Dendritic cell treated with granulocyte-macrophage colony-stimulating factor and Interleukin-4, amounts not matched to agents 40 ng/mL and 50 ng/mL, for 4 days (primary cell): ENCODE data around the gene MICALL2.

ENCODE experiments used
- H3K27ac Mint-ChIP-seq: one replicate; pipeline ENCODE4 v1.8.0; 2022; ENCODE audit warnings: mild to moderate bottlenecking, mixed read lengths
- H3K27me3 Mint-ChIP-seq: one replicate; pipeline ENCODE4 v1.8.0; 2022; ENCODE audit warnings: mild to moderate bottlenecking, mixed read lengths
- H3K36me3 Mint-ChIP-seq: one replicate; pipeline ENCODE4 v1.8.0; 2022; ENCODE audit warnings: low read depth, mixed read lengths
- H3K4me1 Mint-ChIP-seq: one replicate; pipeline ENCODE4 v1.8.0; 2022; ENCODE audit warnings: low read depth, mixed read lengths
- H3K4me3 Mint-ChIP-seq: one replicate; pipeline ENCODE4 v1.8.0; 2022; ENCODE audit warnings: mild to moderate bottlenecking, moderate library complexity, mixed read lengths
- H3K9me3 Mint-ChIP-seq: one replicate; pipeline ENCODE4 v1.8.0; 2022; ENCODE audit warnings: mixed read lengths
- intact Hi-C: fragments of 100-400 bp; cut with micrococcal nuclease; formaldehyde crosslinking; loops from one replicate; pipeline ENCODE4 v1.15.0; 2022

MICALL2 gene

GRCh38 chr7:1434165-1434718, 25.0 kb downstream of the MICALL2 start:
- peaks cover 41% of the 10 kb centered on the region for H3K36me3 Mint-ChIP-seq
- peaks cover 22% of the 10 kb centered on the region for H3K27me3 Mint-ChIP-seq
- H3K27ac Mint-ChIP-seq, result no peak overlapping the region
- no peaks in the 10 kb centered on the region for H3K9me3 Mint-ChIP-seq
- intact Hi-C loops, result loop anchor here (5.0 to 10.0 kb wide), 3 partner anchors 38 to 239 kb away; no protein-coding TSS in a partner anchor
- H3K4me1 Mint-ChIP-seq, result peaks cover 10% of the 10 kb centered on the region
- H3K4me3 Mint-ChIP-seq, result no peak overlapping the region

- H3K27ac Mint-ChIP-seq, result no peak overlapping the region
- no peaks in the 10 kb centered on the region for H3K9me3 Mint-ChIP-seq
- H3K36me3 Mint-ChIP-seq, result peaks cover 35% of the 10 kb centered on the region
- no peak overlapping the region for H3K4me3 Mint-ChIP-seq
- peaks cover 10% of the 10 kb centered on the region for H3K4me1 Mint-ChIP-seq
- H3K27me3 Mint-ChIP-seq, result peaks cover 24% of the 10 kb centered on the region
- intact Hi-C loops, result loop anchor here (5.0 to 10.0 kb wide), 3 partner anchors 39 to 239 kb away; no protein-coding TSS in a partner anchor
Observed at GRCh38 chr7:1433128-1433920, 25.9 kb downstream of the MICALL2 start.

GRCh38 chr7:1432411-1433082, 26.7 kb downstream of the MICALL2 start:
- peaks cover 26% of the 10 kb centered on the region for H3K27me3 Mint-ChIP-seq
- H3K9me3 Mint-ChIP-seq, result no peaks in the 10 kb centered on the region
- peaks cover 10% of the 10 kb centered on the region for H3K4me1 Mint-ChIP-seq
- peaks cover 27% of the 10 kb centered on the region for H3K36me3 Mint-ChIP-seq
- H3K4me3 Mint-ChIP-seq, result no peak overlapping the region
- intact Hi-C loops, result loop anchor here (5.0 to 10.0 kb wide), 3 partner anchors 40 to 238 kb away; no protein-coding TSS in a partner anchor
- H3K27ac Mint-ChIP-seq, result peak overlapping the region; percentile 37

- H3K4me1 Mint-ChIP-seq, result peaks cover 10% of the 10 kb centered on the region
- no peaks in the 10 kb centered on the region for H3K9me3 Mint-ChIP-seq
- H3K27me3 Mint-ChIP-seq, result peaks cover 30% of the 10 kb centered on the region
- H3K36me3 Mint-ChIP-seq, result peaks cover 20% of the 10 kb centered on the region
- H3K27ac Mint-ChIP-seq, result peak overlapping the region; percentile 37
- H3K4me3 Mint-ChIP-seq, result no peak overlapping the region
- intact Hi-C loops, result loop anchor here (5.0 to 10.0 kb wide), 3 partner anchors 40 to 237 kb away; no protein-coding TSS in a partner anchor
Observed at GRCh38 chr7:1431634-1432380, 27.5 kb downstream of the MICALL2 start.

GRCh38 chr7:1431226-1431625, 28.0 kb downstream of the MICALL2 start:
- peaks cover 10% of the 10 kb centered on the region for H3K4me1 Mint-ChIP-seq
- H3K4me3 Mint-ChIP-seq, result no peak overlapping the region
- intact Hi-C loops, result loop anchor here (5.0 to 10.0 kb wide), 3 partner anchors 41 to 236 kb away; no protein-coding TSS in a partner anchor
- peaks cover 14% of the 10 kb centered on the region for H3K36me3 Mint-ChIP-seq
- peaks cover 33% of the 10 kb centered on the region for H3K27me3 Mint-ChIP-seq
- H3K9me3 Mint-ChIP-seq, result no peaks in the 10 kb centered on the region
- no peak overlapping the region for H3K27ac Mint-ChIP-seq

- Mint-ChIP-seq H3K4me1 (peaks cover 10% of the 10 kb centered on the region), H3K27ac (no peak overlapping the region), H3K36me3 (peaks cover 4% of the 10 kb centered on the region), H3K9me3 (no peaks in the 10 kb centered on the region), H3K4me3 (no peak overlapping the region), H3K27me3 (peaks cover 34% of the 10 kb centered on the region)
- intact Hi-C loops, result loop anchor here (5.0 to 10.0 kb wide), 3 partner anchors 42 to 235 kb away; no protein-coding TSS in a partner anchor
Observed at GRCh38 chr7:1430056-1430845, 29.0 kb downstream of the MICALL2 start.

- no peaks in the 10 kb centered on the region for H3K9me3 Mint-ChIP-seq
- H3K27ac Mint-ChIP-seq, result no peak overlapping the region
- H3K4me3 Mint-ChIP-seq, result no peak overlapping the region
- H3K36me3 Mint-ChIP-seq, result no peaks in the 10 kb centered on the region
- peaks cover 10% of the 10 kb centered on the region for H3K4me1 Mint-ChIP-seq
- H3K27me3 Mint-ChIP-seq, result peaks cover 39% of the 10 kb centered on the region
- intact Hi-C loops, result no loop called here
Observed at GRCh38 chr7:1428941-1429501, 30.2 kb downstream of the MICALL2 start.

GRCh38 chr7:1427064-1427657, 32.1 kb downstream of the MICALL2 start:
- Mint-ChIP-seq H3K9me3 (no peaks in the 10 kb centered on the region), H3K4me3 (no peak overlapping the region), H3K27me3 (peaks cover 42% of the 10 kb centered on the region), H3K4me1 (peaks cover under 1% of the 10 kb centered on the region), H3K27ac (no peak overlapping the region), H3K36me3 (no peaks in the 10 kb centered on the region)
- intact Hi-C loops, result no loop called here

- Mint-ChIP-seq H3K27ac (no peak overlapping the region), H3K4me3 (no peak overlapping the region), H3K27me3 (peaks cover 43% of the 10 kb centered on the region), H3K4me1 (no peaks in the 10 kb centered on the region), H3K9me3 (no peaks in the 10 kb centered on the region), H3K36me3 (no peaks in the 10 kb centered on the region)
- intact Hi-C loops, result no loop called here
Observed at GRCh38 chr7:1426474-1426873, 32.8 kb downstream of the MICALL2 start.

GRCh38 chr7:1425292-1426136, 33.8 kb downstream of the MICALL2 start:
- Mint-ChIP-seq H3K9me3 (no peaks in the 10 kb centered on the region), H3K36me3 (no peaks in the 10 kb centered on the region), H3K27me3 (peaks cover 36% of the 10 kb centered on the region), H3K4me3 (no peak overlapping the region), H3K27ac (no peak overlapping the region), H3K4me1 (no peaks in the 10 kb centered on the region)
- intact Hi-C loops, result no loop called here

GRCh38 chr7:1424041-1424440, 35.2 kb downstream of the MICALL2 start:
- H3K4me3 Mint-ChIP-seq, result no peak overlapping the region
- H3K4me1 Mint-ChIP-seq, result no peaks in the 10 kb centered on the region
- H3K36me3 Mint-ChIP-seq, result no peaks in the 10 kb centered on the region
- no peaks in the 10 kb centered on the region for H3K9me3 Mint-ChIP-seq
- intact Hi-C loops, result no loop called here
- peaks cover 38% of the 10 kb centered on the region for H3K27me3 Mint-ChIP-seq
- H3K27ac Mint-ChIP-seq, result no peak overlapping the region
